Suprapubic skin (tissue), 4 donors: ENCODE data around the gene HLA-DQA2. TPM values are rescaled to one million over a fixed set of nuclear protein-coding genes. Genes with fewer than 3 reads are reported as not detected.

Experiments used
- DNase-seq, 2 donors: peaks; one replicate each; pipeline ENCODE4 v3.0.0-alpha.2; 2019; ENCODE audit warnings: low spot score in 2 of 2
- H3K27ac ChIP-seq: fragments of 200-600 bp; sonication (generic); one replicate; pipeline ENCODE4 v1.5.1; 2019
- H3K27me3 ChIP-seq: fragments of 200-600 bp; sonication (generic); one replicate; pipeline ENCODE4 v1.5.1; 2019
- H3K36me3 ChIP-seq: fragments of 200-600 bp; sonication (generic); one replicate; pipeline ENCODE4 v1.5.1; 2019
- H3K4me1 ChIP-seq: fragments of 200-600 bp; sonication (generic); one replicate; pipeline ENCODE4 v1.5.1; 2019
- H3K4me3 ChIP-seq: fragments of 200-600 bp; sonication (generic); one replicate; pipeline ENCODE4 v1.5.1; 2019; ENCODE audit warnings: mild to moderate bottlenecking
- H3K9me3 ChIP-seq: fragments of 200-600 bp; sonication (generic); one replicate; pipeline ENCODE4 v1.5.1; 2019
- CTCF ChIP-seq, 2 donors: fragments of 200-600 bp in 1 of 2; fragments of 450-650 bp in 1 of 2; sonication (generic) in 1 of 2; IDR thresholded peaks; one replicate each; pipeline ENCODE4 v1.5.1; 2016 to 2019; ENCODE audit warnings: antibody characterized with exemption in 2 of 2, mild to moderate bottlenecking in 1 of 2, moderate library complexity in 1 of 2
- EP300 ChIP-seq: sonication (generic); formaldehyde crosslinking; IDR thresholded peaks from one replicate; pipeline ENCODE4 v1.6.1; 2017; ENCODE audit warnings: antibody characterized with exemption
- POLR2A ChIP-seq, 2 donors: fragments of 450-650 bp; IDR thresholded peaks; one replicate each; pipeline ENCODE4 v1.6.1; 2017; ENCODE audit warnings: antibody characterized with exemption in 2 of 2, mild to moderate bottlenecking in 2 of 2, moderate library complexity in 2 of 2
- POLR2AphosphoS5 ChIP-seq, 3 donors: sonication (generic); formaldehyde crosslinking; IDR thresholded peaks; one replicate each; pipeline ENCODE4 v1.6.1; 2017; ENCODE audit warnings: antibody characterized with exemption in 3 of 3
- WGBS: methylation state at CpG from one replicate; pipeline ENCODE4 v1.1.5; 2018; 5-methylcytosine and 5-hydroxymethylcytosine counted together
- total RNA-seq, 4 donors: library from RNA; depleted of rRNA; stranded (reverse); fragments of >200 nt; gene quantifications; one replicate each; pipeline ENCODE4 v1.1.0, GENCODE V29; 2016

The HLA-DQA2 gene
- total RNA-seq, 4 donors from 2014 or later, result 2.8 to 12.5 (median 5.5) TPM

DNA sequence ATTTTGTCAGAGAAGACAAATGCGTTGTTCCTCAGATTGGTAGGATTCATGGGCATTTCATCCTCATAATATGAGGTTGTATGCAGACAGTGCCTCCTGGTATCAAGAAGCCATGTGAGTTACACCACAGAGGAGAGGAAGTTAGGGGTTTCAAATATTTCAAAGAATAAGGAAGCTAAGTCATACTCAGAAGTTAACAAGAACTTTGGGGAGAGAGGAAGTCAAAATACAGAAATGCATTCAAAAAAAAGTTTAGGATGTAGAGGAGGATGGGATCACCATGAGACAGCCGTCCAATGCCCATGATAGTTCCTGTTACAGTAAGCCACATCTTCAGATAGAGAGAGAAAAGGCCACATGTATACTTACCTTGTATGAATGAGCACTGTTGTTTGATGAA, 53.3 kb downstream of the HLA-DQA2 start:
- 72% methylated on average over 2 of the region's 2 CpGs for WGBS
- peaks cover 57% of the 10 kb centered on the region for H3K27me3 ChIP-seq

More for the DNA sequence above, 53.3 kb downstream of the HLA-DQA2 start:
- no peak overlapping the region for H3K27ac ChIP-seq
- no peaks in the 10 kb centered on the region for H3K36me3 ChIP-seq
- TF ChIP-seq POLR2A (IDR thresholded peaks at IDR 0.05) (no peak), CTCF (IDR thresholded peaks at IDR 0.05) (no peak), EP300 (no peak), POLR2AphosphoS5 (IDR thresholded peaks at IDR 0.05) (no peak)
- peaks cover 4% of the 10 kb centered on the region for H3K9me3 ChIP-seq
- H3K4me3 ChIP-seq, result no peak overlapping the region
- no peak for DNase-seq
- H3K4me1 ChIP-seq, result peaks cover 13% of the 10 kb centered on the region

Other genes with a start within 250 kb of the HLA-DQA2 start
- gene HLA-DRB5, start 211.1 kb upstream of the HLA-DQA2 start, total RNA-seq, result 10 to 100 TPM in 1 of 4 donors, 1 to 10 TPM in 1, not detected in 2; 1.3 to 36.0 TPM
- gene HLA-DRB1, start 151.5 kb upstream of the HLA-DQA2 start, total RNA-seq, result 10 to 100 TPM; 28.0 to 39.3 (median 37.0) TPM
- 10 to 100 TPM in 3 of 4 donors, 1 to 10 TPM in 1; 8.6 to 21.3 (median 11.5) TPM for gene HLA-DQA1, start 104.0 kb upstream of the HLA-DQA2 start, total RNA-seq
- 1 to 10 TPM; 1.6 to 9.4 (median 3.7) TPM for gene HLA-DQB1, start 74.7 kb upstream of the HLA-DQA2 start, total RNA-seq
- 10 to 100 TPM; 60.4 to 97.2 (median 80.9) TPM for gene HLA-DQB2, start 22.1 kb downstream of the HLA-DQA2 start, total RNA-seq
- 1 to 10 TPM; 1.6 to 5.1 (median 2.7) TPM for gene HLA-DOB, start 75.6 kb downstream of the HLA-DQA2 start, total RNA-seq
- gene TAP2, start 97.3 kb downstream of the HLA-DQA2 start, total RNA-seq, result 10 to 100 TPM; 17.7 to 20.8 (median 20.1) TPM
- 10 to 100 TPM; 43.6 to 62.7 (median 49.0) TPM for gene PSMB8, start 102.7 kb downstream of the HLA-DQA2 start, total RNA-seq
- 100 to 1,000 TPM in 2 of 4 donors, 10 to 100 TPM in 2; 90.7 to 126 (median 101) TPM for gene TAP1, start 112.3 kb downstream of the HLA-DQA2 start, total RNA-seq
- gene PSMB9, start 112.8 kb downstream of the HLA-DQA2 start, total RNA-seq, result 10 to 100 TPM; 12.6 to 35.8 (median 19.1) TPM
- 10 to 100 TPM; 15.0 to 30.2 (median 18.1) TPM for gene HLA-DMB, start 199.6 kb downstream of the HLA-DQA2 start, total RNA-seq
- 10 to 100 TPM; 18.3 to 57.0 (median 24.2) TPM for gene HLA-DMA, start 211.7 kb downstream of the HLA-DQA2 start, total RNA-seq
- gene BRD2, start 227.2 kb downstream of the HLA-DQA2 start, total RNA-seq, result 100 to 1,000 TPM; 145 to 246 (median 197) TPM